Pericardium fibroblast (primary cell): ENCODE results near the gene BRD9. TPM values are rescaled to one million over a fixed set of nuclear protein-coding genes. Genes with fewer than 3 reads are reported as not detected.

ENCODE experiments used
- total RNA-seq: library from RNA; depleted of rRNA; stranded (reverse); fragments of >200 nt; gene quantifications from 2 replicates; pipeline ENCODE4 v1.2.3, GENCODE V29; 2015

Gene BRD9
- 14.9 and 23.5 TPM in 2 replicates for total RNA-seq

DNA sequence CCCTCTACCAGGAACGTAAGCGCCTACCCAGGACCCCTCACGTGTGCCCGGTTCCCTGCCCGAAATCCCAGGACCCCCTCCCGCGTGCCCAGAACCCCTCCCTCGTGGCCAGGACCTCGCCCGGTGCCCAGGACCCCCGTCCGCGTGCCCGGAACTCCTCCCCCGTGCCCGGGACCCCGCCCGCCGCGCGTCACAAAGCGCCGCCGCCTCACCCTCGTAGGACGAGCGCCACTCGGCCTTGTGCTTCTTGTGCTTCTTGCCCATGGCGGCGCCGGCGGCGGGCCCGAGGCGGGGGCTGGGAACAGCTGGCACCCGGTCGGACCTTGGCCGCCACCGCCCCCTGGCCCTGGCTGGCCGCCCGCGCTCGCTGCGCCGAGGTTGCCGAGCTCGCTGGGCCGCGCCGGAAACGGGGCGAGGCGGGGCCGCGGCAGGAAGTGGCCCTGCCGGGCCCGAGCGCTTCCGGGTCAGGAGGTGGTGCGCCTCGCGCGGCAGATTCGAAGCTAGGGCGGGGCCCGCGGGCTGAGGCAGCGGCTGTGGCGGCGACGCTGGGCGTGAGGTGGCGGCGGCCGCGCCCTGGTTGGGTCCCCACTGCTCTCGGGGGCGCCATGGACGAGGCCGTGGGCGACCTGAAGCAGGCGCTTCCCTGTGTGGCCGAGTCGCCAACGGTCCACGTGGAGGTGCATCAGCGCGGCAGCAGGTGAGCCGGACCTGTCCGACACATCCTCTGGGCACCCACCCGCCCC, at the start of gene BRD9, which contains the start of gene TRIP13:
TSS of gene BRD9 (minus strand) at position 408 of the 743 bp plus-strand sequence. CDS start at position 264, 144 bp downstream.
TSS of gene TRIP13 (plus strand) at position 491 of the 743 bp plus-strand sequence. CDS start at position 606, 115 bp downstream.

DNA sequence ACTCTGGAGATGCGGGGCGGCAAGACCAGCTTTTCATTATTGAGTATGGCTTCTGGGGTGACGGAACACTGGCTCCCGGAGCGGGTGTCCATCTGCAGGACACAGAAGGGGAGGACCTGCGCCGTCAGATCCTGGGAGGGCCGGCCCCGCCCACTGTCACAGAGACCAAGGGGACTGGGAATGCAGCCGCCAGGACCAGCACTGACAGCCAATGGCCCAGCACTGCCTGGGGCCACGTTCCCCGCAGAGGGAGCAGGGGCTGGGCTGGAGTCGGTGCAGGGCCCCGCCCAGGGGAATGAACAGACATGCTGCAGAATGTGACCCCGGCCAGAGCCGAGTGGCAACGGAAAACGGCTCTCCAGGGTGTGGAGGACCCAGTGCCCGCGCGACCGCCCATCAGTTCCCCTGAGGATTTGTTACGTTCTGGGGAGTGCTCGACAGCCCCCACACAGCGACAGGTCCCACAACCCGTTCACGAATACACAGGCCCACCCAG, 42.0 kb downstream of the BRD9 start, which contains the start of gene ZDHHC11:
TSS of gene ZDHHC11 (minus strand) at position 476 of the 496 bp plus-strand sequence. CDS start at position 92, 384 bp downstream.

Other genes with a start within 250 kb of the BRD9 start
- 0.17 and 0.35 TPM in 2 replicates for gene TPPP, start 199.4 kb downstream of the BRD9 start, total RNA-seq
- not detected in 2 replicates for gene ZDHHC11B, start 108.1 kb downstream of the BRD9 start, total RNA-seq
- 0.47 and 0.85 TPM in 2 replicates for gene ZDHHC11, start 41.8 kb downstream of the BRD9 start, total RNA-seq
- gene TRIP13, start 83 bp upstream of the BRD9 start, total RNA-seq = 2.0 and 3.8 TPM in 2 replicates
- gene NKD2, start 116.0 kb upstream of the BRD9 start, total RNA-seq = 0.09 and 62.8 TPM in 2 replicates
- gene SLC12A7, start 219.3 kb upstream of the BRD9 start, total RNA-seq = 3.9 and 6.8 TPM in 2 replicates